NCI-H82 treated with DMSO at 0.1 percent for 48 hours (cell line): ENCODE data around the gene RBM19.

Source experiments
- DNase-seq: peaks from one replicate; lab custom pipeline; 2025; ENCODE audit not compliant: unreplicated experiment; lab: John Stamatoyannopoulos, UW

Gene RBM19

DNA sequence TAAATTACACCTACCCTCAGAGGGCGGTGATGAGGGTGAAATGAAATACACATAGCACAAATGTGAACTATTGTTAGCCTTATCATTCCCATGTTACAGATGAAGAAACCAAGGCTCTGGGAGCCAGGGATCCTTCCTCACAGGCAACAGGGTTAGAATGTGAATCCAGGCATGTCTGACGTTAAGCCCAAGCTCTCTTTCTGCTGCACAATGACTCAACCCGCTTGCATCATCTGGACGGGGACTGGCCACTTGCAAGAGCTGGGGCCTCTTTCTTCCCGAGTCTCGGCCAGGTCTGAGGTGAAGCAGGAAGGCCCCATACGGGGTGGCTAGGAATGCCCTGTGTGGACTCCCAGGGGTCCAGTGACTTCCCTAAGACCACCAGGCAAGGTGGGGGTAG, 105.2 kb downstream of the RBM19 start:
- no peak for DNase-seq

- DNase-seq, result no peak
Observed at GRCh38 chr12:113860059-113860820, 105.9 kb downstream of the RBM19 start.

DNA sequence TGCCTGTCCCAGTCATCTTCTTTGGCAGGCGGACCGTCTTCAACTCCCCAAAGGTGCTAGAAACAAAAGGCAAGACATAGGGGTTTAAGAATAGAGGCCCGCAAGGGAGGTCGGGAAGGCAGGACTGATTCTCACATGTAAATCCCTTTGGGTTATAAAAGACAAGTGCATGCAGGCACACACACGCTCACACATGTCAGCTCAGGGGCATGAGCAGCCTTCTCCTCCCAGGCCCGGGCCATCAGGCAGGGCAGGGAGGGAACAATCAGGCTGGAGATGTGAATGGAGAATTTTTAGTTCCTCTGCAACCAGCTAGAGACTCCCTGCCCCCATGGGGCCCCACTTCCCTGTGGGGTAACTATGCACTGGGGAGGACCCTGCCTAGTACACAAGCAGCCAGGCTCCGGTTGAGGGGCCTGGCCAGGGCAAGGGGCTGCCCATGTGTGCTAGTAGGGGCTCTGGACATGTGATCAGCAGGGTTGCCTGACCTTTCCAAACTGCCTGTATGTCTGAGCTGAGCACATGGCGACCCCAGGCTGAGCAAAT, 107.2 kb downstream of the RBM19 start:
- DNase-seq, result no peak

DNA sequence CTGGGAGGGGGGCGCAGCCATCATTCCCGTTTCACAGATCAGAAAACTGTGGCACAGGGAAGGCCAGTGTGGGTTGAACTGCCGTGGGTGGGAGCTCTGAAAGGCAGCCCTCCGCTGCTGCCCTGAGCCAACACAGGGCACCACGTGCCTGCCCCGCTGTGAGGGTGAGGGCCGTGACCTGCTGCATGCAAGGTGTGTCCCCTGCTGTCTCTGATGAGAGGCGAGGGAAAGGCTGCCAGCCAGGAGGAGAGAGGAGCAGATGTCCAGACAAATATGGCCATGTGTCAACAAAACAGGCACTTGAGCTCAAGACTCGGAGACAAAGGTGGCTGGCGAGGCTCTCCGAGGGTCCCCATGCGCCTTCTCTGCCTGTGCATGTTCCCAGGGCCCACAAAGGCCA, 108.8 kb downstream of the RBM19 start:
- no peak for DNase-seq

DNA sequence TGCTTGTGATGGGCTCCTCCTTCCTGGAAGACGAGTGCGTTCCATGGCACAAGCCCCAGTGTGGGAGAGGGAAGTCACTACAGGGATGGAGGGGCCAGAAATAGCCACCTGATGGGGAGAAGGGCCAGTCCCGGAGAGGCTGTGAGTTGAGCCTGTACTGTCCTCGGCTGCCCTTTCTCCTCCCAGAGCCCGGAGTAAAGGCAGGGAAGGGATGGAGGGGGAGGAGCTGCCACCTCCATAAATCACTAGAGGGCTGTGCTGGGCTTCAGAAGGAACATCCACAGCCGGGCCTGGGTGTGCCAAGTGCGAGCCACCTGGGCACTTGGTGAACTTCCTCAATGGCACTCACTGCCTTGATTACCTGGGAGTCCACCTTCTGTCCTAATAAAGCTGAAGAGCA, 110.1 kb downstream of the RBM19 start:
- no peak for DNase-seq

- no peak for DNase-seq
Observed at GRCh38 chr12:113854385-113855142, 111.6 kb downstream of the RBM19 start.

- DNase-seq, result no peak
Observed at GRCh38 chr12:113853491-113853890, 112.6 kb downstream of the RBM19 start.

- no peak for DNase-seq
Observed at GRCh38 chr12:113852695-113853490, 113.2 kb downstream of the RBM19 start.

GRCh38 chr12:113852264-113852663, 113.9 kb downstream of the RBM19 start:
- no peak for DNase-seq

GRCh38 chr12:113850309-113851056, 115.6 kb downstream of the RBM19 start:
- DNase-seq, result no peak

DNA sequence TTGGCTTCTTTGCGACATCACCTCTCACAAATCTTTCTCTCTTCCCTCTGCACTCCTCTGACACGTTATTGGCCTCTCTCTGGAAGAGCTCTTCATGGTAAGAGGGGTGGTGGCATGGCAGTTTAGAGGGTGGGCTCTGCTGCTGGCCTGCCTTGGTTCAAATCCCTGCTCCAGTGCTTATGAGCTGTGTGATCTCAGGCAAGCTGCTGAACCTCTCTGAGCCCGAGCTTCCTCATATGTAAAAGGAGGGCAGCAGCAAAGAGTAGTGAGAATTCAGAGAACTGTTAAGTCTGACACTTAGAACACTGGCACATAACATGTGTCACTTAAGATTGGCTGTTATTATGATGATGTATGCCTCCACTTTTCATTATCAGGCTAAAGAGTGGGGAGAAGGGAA, 118.3 kb downstream of the RBM19 start:
- DNase-seq, result no peak

DNA sequence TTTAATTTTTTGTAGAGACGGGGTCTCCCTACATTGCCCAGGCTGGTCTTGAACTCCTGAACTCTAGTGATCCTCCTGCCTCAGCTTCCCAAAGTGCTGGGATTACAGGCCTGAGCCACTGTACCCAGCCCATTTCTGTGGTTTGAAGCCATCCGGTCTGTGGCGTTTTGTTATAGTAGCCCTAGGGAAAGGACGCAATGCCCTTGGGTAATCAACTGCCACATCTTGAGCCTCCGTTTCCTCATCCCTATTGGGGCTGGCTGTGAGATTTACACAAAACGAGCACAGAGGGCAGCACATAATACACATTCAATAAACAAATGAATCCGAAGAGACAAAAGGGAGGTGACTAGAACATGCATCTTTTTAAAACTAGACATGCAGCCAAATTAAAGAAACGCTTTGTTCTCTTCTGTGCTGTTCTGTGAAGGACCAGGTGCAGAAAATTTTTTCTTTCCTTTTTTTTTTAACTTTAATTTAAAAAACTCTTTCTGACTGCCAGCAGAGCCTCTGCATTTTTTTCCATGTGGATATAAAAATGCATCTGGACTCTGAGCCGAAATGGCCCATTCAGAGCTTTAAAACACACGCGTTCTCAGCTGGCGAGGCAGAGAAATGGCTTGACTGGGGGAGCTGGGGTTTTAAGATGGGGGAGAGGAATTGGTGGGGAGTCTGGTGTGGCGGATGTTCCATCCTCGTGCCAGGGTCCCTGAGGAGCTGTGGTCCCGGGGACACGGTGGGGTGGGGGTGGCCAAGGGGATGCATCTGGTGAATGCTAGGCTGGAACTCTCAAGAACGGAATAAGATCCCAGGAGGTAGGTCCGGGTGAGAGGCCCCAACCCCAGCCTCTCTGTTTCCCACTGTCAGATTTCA, 119.0 kb downstream of the RBM19 start:
- DNase-seq, result no peak

GRCh38 chr12:113845900-113846674, 120.0 kb downstream of the RBM19 start:
- no peak for DNase-seq

DNA sequence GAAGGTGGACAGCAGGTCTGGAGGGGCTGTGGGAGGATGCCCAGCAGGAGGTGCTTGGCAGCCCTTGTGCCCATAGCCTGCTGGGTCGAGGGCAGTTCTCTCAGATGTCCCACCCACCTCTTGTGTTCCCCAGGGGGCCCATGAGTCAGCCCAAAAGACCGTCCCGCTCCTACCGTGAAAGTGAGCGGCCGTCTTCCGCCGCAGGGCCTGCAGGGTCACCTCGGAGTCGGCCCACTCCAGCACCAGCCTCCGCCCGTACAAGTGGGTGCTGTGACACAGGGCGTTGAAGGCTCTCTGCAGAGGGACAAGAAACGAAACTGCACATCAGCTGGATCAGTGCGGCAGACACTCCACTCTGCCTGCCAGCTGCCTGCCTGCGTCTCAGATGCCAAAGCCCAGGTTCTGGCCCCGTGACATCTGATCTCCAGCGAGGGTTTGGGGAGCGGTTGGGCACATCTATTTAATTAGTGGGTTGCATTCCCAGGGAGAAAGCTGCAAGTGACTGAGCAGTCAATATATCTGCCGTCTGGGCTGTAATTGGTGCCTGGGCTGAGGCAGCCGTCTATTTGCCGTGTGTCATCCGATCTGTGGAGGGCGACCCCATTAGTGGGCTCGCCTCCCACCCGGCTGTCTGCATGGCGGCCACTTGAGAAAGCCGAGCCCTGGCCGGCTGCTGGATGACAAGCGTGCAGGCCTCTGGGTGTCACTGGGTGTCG, 121.5 kb downstream of the RBM19 start:
- DNase-seq, result no peak

DNA sequence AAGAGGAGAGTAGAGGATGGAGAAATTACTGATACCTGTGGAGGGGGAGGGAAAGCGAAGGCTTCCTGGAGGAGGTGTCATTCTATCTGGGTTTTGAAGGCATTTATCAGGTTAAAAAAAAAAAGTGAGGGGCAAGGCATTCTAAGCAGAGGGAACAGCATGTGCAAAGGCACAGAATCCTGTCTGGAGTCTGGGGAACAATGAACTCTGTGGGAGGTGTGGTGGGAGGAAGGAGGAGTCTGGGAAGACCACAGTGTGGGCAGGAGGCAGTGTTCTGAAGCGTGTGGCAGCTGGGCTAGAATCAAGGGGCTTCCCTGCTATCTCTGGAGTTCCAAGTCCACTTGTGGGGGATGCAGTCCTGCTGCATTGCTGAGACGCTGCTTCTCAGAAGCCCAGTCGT, 123.4 kb downstream of the RBM19 start:
- no peak for DNase-seq

DNA sequence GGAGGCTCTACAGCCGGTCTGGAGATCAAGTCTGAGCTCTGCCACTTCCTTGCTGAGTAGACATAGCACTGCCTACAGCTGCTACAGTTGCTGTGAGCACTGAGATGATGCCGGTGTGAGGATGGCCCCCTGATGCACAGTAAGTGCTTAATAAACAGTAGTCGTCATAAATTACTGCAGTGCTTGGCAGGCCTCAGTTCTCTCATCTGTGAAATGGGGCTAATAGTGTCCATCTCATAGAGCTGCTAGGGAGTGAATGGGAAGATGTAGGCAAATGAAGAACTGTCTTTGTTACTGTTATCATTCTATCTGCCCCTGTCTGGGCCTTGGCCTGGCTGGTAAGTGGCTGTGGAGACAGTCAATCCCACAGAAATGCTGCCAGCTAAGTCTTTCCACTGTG, 124.3 kb downstream of the RBM19 start:
- DNase-seq, result no peak

DNA sequence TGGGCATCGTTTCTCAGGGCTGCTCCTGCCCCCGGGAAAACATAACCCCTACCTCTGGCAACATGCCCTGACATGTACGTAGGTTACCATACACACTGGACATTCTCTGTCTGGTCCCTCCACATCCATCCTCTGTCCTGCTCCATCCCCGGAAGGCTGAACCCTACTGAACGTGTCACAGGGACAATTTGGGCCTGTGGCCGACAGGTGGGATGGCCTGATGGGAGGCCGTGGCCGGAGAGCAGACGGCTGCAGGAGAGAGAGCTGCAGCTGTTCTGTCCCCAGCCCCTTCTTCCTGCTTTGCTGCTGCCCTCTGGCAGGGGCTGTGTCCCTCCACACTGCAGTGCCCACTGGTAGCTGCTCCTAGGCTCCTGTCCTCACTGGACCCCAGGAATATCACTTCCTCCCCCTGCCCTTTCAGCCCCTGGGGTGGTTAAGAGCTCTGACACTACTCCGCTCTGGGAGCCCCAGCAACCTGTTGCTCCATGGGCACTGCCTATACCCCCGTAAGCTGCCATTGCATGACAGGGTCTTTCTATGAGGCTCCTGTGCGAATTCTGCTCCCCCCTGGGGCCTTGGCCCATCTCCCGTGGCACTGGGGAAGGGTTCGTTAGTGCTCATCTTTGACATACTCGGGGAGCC, 125.6 kb downstream of the RBM19 start:
- no peak for DNase-seq

GRCh38 chr12:113838896-113839295, 127.2 kb downstream of the RBM19 start:
- no peak for DNase-seq
